SW 1271 (cell line): ENCODE measurements around the gene SLITRK2.

ENCODE experiments used
- DNase-seq, 2 experiments: peaks; one replicate each; lab custom pipeline; 2025; lab: John Stamatoyannopoulos, UW

The SLITRK2 gene

GRCh38 chrX:145817331-145818185, at the start of gene SLITRK2:
Gene SLITRK2, plus strand, starts transcription at chrX:145817829. Its CDS starts 4,597 bp downstream, at chrX:145822426.
- DNase-seq = no peak

- DNase-seq = no peak
Observed at GRCh38 chrX:145773006-145773405, 44.6 kb upstream of the SLITRK2 start.

- DNase-seq = no peak
Observed at GRCh38 chrX:145792281-145792680, 25.3 kb upstream of the SLITRK2 start.

GRCh38 chrX:145803508-145803907, 14.1 kb upstream of the SLITRK2 start:
- no peak for DNase-seq

- no peak for DNase-seq
Observed at GRCh38 chrX:145813081-145813480, 4.5 kb upstream of the SLITRK2 start.

GRCh38 chrX:145816601-145817315, 871 bp upstream of the SLITRK2 start:
- no peak for DNase-seq

- no peak for DNase-seq
Observed at GRCh38 chrX:145818186-145819113, 821 bp downstream of the SLITRK2 start.

- DNase-seq = no peak
Observed at GRCh38 chrX:145820825-145821224, 3.2 kb downstream of the SLITRK2 start.

- no peak for DNase-seq
Observed at GRCh38 chrX:145821291-145821897, 3.8 kb downstream of the SLITRK2 start.

- DNase-seq = no peak
Observed at GRCh38 chrX:145821898-145822571, 4.4 kb downstream of the SLITRK2 start.

- no peak for DNase-seq
Observed at GRCh38 chrX:145823132-145823531, 5.5 kb downstream of the SLITRK2 start.

GRCh38 chrX:145825896-145826295, 8.3 kb downstream of the SLITRK2 start:
- DNase-seq = peak in 1 of 2 experiments; percentile 1

GRCh38 chrX:145826466-145826865, 8.8 kb downstream of the SLITRK2 start:
- DNase-seq = no peak

- DNase-seq = no peak
Observed at GRCh38 chrX:145832796-145833195, 15.2 kb downstream of the SLITRK2 start.

GRCh38 chrX:145840531-145840930, 22.9 kb downstream of the SLITRK2 start:
- no peak for DNase-seq

GRCh38 chrX:145843146-145843904, 25.7 kb downstream of the SLITRK2 start:
- DNase-seq = no peak

GRCh38 chrX:145844886-145845285, 27.3 kb downstream of the SLITRK2 start:
- DNase-seq = no peak

- no peak for DNase-seq
Observed at GRCh38 chrX:145848448-145848847, 30.8 kb downstream of the SLITRK2 start.

- DNase-seq = no peak
Observed at GRCh38 chrX:145848857-145849256, 31.2 kb downstream of the SLITRK2 start.

GRCh38 chrX:145853181-145853580, 35.6 kb downstream of the SLITRK2 start:
- no peak for DNase-seq
